ENCODE data around the gene PRKCA.
"Not testable (repeated sequence)": the region's sequence is repeated elsewhere in the genome, so short reads cannot be mapped to it uniquely, and the experiment has no call there.

The PRKCA gene

DNA sequence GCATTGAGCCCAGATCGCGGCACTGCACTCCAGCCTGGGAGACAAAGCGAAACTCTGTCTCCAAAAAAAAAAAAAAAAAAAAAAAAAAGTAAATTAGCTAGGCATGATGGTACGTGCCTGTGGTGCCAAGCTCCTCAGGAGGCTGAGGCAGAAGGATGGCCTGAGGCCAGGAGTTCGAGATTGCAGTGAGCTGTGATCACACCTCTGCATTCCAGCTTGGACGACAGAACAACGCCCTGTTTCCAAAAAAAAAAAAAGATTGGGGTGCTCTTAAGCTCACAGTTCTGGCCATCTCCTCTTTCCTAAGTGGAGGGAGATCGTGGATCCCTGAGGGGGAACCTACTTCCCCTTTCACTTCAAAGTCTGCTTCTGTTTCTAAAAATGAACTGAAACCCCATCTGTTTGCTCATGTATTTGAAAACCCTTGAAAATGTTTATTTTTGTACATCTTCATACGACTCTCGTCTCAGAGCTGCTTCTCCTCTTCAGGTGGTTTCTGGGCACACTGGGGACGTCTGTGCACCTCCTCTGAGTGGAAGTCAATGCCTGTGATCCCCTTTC, 138.8 kb downstream of the PRKCA start:
- no peak for DNase-seq (ENCODE audit: low read depth)

DNA sequence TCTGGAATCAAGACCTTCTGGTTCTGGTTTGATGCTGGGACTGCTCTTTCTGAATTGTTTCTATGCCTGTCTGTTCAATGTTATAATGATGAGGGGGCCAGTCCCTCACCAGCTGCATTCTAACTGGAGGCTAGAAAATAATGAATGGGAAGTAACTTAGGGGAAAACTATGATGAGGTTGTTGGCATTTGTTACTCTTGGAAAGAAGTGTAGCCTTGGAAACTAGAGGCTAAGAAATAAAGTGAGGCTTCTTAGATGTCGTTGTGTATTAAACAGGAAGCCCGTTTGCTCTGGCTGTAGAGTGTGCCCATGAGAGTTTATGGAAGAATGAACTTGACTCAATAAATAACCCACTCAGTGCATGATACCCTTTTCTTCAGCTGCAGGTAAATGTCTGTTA, 140.8 kb downstream of the PRKCA start:
- DNase-seq (ENCODE audit: low read depth), result no peak

DNA sequence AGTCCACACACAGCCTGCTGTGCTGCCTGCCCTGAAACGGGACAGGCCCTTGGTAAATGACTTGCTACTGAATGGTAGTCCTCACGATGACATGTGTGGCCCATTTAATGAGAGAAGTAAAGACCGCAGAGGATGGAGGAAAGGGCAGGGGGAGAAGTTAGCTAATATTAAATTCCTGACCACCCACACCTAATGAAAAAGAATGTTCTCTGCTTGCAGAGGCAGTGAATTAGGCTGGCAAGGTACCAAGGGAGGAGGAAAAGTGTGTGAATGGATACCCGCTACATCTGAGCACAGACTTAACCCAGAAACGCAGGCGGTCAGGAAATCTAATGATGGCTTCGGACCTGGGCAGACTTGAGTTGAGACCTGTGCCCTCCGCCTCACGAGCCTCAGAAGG, 141.2 kb downstream of the PRKCA start:
- no peak for DNase-seq (ENCODE audit: low read depth)

- DNase-seq (ENCODE audit: low read depth), result no peak
These were observed 141.6 kb downstream of the PRKCA start for GRCh38 chr17:66444031-66444430.

- no peak for DNase-seq (ENCODE audit: low read depth)
These were observed 142.8 kb downstream of the PRKCA start for GRCh38 chr17:66445229-66445628.

DNA sequence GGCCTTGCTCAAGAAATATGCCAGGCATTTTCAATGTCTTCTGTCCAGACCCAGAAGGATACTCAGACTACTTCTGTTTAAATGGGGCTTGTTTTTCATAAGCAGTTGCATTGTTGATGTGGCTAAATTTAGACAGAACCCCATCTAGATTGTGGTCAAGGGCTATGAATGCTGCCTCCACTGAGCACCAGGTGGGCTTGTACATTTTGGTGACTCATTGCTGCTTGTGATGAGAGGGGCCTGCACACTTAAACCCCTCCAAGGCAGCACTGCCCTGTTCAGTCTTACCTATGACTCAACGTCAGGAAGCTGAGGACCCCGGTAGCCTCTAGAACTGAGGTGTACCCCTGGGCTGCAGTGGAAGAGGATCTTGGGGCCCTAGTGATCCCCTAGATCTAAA, 144.0 kb downstream of the PRKCA start:
- no peak for DNase-seq (ENCODE audit: low read depth)

DNA sequence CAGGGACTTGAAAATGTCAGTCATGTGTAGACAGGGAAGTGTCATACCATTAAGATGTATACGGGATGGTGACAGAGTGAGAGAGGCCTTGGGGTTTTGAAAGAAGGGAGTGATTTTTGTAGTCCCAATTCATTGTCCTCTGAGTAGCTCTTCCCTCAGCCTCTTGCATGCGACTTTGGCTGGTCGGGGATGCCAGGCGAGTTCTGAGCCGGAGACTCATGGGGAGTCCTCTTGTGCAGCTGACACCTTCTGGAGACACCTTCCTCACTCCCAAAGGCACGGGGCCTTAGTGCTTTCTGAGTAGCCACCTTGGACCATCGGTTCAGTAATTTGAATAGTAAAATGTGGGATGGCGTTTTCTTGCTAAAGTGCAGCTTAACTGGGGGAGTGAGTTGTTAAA, 144.7 kb downstream of the PRKCA start:
- DNase-seq (ENCODE audit: low read depth), result no peak

DNA sequence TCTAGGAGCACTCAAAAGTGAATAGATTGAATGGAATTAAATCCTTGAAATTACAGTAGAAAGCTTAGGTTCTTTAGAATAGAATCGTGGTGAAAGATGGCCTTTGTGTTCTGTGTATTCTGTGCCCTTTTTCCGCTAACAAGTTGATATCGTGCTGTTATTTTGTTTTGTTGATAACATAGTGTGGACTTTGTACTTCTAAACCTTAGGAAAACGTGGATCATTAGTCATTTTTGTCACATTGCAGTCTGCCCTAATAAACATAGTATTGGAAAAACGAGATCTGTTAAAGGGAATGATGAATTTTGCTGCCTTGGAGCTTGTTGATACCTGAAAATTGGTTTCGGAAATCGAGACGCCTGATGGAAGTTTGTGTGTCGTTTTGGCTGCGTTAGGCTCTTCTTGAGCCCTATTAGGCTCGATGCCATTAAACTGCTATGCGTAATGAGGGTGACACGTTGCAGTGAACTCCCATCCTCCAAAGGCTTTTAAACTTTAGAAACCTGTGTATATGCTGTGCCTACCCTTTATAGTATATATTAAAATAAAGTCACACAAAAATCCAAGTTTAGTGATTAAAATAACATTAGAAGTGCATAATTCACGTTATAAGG, 145.7 kb downstream of the PRKCA start:
- no peak for DNase-seq (ENCODE audit: low read depth)

- no peak for DNase-seq (ENCODE audit: low read depth)
These were observed 147.1 kb downstream of the PRKCA start for GRCh38 chr17:66449418-66449977.

DNA sequence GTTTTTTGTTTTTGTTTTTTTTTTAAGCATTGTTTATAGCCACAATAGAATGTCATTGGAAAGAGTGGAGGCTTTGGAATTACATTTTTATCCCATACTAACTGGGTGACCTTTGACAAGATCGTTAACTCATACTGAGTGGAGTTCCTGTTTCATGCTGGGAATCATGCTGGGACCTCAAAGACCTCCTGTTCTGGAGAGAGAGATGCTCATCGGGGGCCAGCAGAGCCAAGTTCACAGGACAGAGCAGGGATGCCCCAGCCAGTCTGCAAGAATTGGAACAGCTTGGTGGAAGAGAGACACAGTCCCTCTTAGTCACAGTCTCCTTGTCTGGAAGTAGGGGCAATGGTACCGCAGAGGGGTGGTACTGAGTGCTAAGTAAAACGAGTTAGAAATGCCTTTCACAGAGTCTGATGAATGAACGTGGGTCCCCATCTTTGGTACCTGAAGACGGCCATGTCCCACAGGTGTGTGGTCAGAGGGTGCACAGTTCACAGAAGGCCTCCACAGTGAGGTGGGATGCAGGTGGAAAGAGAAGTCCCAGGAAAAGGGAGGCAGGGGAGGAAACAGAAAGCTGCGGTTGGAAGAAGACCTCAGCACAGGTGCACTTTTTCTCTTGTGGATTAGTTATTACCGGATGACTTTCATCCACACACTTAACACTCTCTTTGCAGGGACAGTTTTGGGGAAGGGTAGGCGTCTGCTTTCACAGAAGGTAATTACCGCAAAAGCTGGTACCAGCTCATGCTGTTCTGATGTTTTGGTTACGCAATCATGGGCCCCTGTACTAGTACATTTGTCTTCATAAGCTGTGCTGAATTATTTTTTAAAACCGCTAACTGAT, 147.8 kb downstream of the PRKCA start:
- no peak for DNase-seq (ENCODE audit: low read depth)

GRCh38 chr17:66450852-66451158, 148.4 kb downstream of the PRKCA start:
- no peak for DNase-seq (ENCODE audit: low read depth)

- no peak for DNase-seq (ENCODE audit: low read depth)
These were observed 149.1 kb downstream of the PRKCA start for GRCh38 chr17:66451188-66452149.

GRCh38 chr17:66455060-66455459, 152.6 kb downstream of the PRKCA start:
- DNase-seq (ENCODE audit: low read depth), result no peak

DNA sequence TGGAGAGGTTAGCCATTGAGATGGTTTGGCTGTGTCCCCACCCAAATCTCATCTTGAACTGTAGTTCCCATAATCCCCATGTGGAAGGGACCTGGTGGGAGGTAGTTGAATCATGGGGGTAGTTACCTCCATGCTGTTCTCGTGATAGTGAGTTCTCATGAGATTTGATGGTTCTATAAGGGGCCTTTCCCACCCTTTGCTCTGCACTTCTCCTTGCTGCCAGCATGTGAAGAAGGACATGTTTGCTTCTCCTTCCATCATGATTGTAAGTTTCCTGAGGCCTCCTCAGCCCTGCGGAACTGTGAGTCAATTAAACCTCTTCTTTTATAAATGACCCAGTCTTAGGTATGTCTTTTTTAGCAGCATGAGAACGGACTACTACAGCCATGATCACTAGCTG, 155.1 kb downstream of the PRKCA start:
- not testable (repeated sequence) for DNase-seq (ENCODE audit: low read depth)

- DNase-seq (ENCODE audit: low read depth), result no peak
These were observed 156.4 kb downstream of the PRKCA start for GRCh38 chr17:66458782-66459181.

GRCh38 chr17:66459811-66460270, 157.4 kb downstream of the PRKCA start:
- DNase-seq (ENCODE audit: low read depth), result no peak

- no peak for DNase-seq (ENCODE audit: low read depth)
These were observed 158.1 kb downstream of the PRKCA start for GRCh38 chr17:66460558-66460957.

GRCh38 chr17:66461343-66461995, 159.1 kb downstream of the PRKCA start:
- no peak for DNase-seq (ENCODE audit: low read depth)

GRCh38 chr17:66462010-66462409, 159.6 kb downstream of the PRKCA start:
- no peak for DNase-seq (ENCODE audit: low read depth)

DNA sequence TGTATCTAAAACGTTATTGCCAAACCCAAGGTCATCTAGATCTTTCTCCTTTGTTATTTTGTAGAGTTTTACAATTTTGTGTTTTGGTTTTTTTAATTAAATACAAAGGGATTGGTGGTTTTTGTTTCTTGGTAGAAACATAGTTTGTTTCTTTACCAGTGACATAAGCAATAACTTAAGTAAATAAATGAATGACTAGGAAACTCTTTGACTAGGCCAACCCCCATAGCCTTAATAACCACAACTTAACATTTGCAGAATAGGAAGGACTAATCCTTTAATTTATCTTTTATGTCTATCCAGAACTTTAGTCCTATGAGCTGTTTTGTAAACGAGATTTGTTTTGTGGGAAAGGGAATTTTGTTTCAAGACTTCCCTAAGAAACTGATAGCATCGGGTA, 162.5 kb downstream of the PRKCA start:
- no peak for DNase-seq (ENCODE audit: low read depth)

GRCh38 chr17:66465701-66466100, 163.3 kb downstream of the PRKCA start:
- no peak for DNase-seq (ENCODE audit: low read depth)
